ENCODE data around the gene ZNF775. TPM values are rescaled to one million over a fixed set of nuclear protein-coding genes. Genes with fewer than 3 reads are reported as not detected.
A peak's percentile ranks its signal among the peaks of the same experiment; 100 is the strongest.

Gene ZNF775
- total RNA-seq, 1 donor from 2014 or later: 3.6 TPM

DNA sequence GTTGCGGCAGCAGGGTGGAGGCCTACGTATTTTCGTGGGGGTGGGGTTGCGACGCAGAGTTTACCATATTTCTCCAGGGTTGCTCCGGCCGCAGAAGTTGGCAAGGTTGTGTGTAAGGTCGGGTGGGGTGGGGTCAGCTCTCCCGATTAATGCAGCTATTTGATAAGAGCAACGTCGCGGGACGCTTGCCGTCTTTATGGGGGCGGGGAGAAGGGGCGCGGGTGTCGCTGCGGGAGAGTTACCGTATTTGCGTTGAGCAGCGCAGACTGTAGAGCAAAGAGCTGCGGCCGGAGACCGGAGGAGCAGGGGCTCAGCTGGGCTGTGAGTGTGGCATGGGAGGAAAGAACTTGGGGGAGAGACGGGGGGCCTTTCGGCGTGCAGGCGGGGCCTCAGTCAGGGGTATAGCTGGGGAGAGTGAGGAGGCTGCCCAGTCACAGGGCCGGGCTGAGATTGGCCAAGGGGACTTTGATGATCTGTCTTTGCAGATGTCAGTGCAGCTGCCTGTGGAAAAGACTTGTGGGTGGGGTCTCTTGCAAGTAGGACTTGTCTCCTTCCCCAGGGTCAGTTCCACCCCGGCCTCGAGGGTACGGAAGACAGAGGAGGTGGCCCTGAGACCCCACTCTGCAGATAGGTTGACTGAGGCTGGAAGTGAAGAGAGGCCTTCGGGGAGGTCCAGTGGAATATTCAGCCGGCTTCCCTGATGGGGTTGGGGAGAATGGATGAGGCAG is 26.6 kb downstream of the ZNF775 start:
- intact Hi-C loops (cut with DNase I): no loop called here
- ATAC-seq (ENCODE audit: poor library complexity): peak; percentile 59
- no peak for DNase-seq

DNA sequence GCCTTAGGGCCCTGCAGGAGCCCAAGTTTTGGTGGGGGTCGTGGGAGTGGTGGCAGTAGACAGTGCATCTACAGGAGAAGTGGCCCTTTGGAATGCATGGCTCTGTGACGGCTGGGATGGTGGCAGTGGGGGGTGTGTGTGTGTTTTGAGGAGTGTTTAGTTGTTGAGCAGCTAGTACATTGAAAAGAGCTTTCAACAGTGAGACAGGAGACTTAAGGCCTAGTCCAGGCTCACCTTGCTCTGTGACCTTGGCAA is 27.1 kb downstream of the ZNF775 start:
- DNase-seq (no peak), ATAC-seq (ENCODE audit: poor library complexity) (no peak)
- intact Hi-C loops (cut with DNase I): no loop called here

DNA sequence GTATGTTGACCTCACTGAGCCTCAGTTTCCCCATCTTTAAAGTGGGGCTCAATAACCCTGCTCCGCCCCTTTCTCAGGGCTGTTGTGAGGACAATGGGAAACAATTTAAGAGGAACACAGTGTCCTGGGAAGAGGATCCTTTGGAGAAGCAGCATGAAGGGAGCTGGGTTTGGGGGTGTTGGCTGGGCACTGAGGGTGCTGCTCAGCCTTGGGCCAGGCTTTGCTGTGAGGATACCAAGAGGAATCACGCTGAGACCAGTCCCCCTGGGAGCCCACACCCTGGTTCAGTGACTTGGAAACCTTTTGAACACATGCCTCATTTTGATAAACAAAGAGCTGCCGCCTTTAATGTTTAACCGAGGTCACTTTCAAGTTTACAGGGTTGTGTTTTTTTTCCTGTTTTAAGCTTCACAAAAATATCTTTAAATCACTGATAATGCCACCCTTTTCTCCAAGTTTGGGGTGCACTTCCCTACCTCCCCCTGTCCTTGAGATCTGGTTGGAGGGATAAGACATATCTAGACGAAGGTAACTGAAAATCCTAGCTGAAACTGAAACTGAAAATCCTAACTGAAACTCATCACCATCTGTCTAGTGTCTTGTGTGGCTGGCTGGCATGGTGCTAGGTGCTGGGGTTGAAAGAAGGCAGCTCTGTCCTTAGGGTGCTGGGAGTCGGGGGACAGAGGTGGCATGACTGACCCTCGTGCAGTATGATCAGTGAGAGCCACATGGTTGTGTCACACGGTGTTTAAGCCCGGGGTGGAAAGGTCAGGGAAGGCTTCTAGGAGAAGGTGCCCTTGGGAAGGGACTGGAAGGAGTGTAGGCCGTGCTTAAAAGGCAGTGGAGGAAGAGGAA is 27.7 kb downstream of the ZNF775 start:
- DNase-seq: no peak
- intact Hi-C loops (cut with DNase I): no loop called here
- no peak for ATAC-seq (ENCODE audit: poor library complexity)

DNA sequence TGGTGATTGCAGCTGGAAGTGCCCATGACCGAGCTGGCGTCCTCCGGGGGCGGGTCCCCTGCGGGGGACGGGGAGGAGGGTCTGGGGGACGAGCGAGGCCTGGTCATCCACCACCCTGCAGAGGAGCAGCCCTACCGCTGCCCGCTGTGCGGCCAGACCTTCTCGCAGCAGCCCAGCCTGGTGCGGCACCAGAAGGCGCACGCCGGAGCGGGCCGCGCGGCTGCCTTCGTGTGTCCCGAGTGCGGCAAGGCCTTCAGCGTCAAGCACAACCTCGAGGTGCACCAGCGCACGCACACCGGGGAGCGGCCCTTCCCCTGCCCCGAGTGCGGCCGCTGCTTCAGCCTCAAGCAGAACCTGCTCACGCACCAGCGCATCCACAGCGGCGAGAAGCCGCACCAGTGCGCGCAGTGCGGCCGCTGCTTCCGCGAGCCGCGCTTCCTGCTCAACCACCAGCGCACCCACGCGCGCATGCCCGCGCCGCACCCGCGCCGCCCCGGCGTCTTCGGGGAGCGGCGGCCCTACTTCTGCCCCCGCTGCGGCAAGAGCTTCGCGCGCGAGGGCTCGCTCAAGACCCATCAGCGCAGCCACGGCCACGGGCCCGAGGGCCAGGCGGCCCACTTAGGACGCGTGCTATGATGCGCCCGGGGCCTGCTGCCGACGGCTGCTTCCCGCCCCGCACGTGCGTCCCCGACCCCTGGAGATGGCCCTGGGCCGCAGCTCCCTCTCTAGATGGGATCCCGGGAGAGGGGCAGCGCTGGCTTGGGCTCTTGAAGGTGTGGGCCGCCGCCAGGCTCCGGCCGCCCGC is 28.7 kb downstream of the ZNF775 start:
- ATAC-seq (ENCODE audit: poor library complexity) (no peak), DNase-seq (no peak)
- intact Hi-C loops (cut with DNase I): no loop called here

DNA sequence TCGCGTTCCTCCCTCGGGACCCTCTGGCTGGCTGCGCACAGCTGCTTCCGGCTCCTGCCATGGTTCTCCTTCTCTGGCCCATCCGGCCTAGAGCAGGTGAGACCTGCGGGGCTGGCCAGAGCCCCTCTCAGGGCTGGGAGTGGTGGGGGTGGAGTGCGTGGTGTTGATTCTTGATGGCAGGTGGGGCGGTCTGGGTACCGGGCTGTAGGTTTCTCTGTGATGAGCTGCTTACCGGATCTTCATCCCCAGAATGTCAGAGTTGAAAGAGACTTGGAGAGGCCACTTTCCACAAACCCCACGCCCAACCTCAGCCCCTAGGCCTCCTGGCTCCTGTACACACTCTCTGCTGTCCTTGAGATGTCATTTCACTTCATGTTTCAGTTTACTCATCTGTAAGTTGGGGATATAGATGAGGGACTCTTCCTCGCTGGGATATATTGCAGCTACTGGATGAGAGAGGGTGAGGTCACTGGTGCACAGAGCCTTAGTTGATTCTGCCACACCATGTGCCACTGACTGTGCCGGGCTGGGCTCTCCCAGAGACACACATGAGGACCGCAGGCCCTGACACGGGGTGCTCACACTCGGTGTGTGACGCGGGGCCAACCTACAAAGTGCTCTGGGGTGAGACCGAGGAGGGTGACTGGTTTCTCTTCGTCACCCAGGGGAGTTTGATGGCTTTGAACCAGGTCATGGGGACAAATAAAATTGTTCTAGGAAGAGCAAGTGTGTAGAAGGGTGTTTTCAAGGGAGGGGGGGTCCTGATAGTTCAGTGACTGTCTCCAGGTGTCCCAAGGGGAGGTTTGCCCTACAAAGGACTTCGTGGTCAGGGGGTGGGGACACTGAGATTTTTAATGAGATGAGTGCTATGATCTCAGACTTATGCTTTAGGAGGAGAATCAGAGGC is 29.5 kb downstream of the ZNF775 start:
- intact Hi-C loops (cut with DNase I): no loop called here
- ATAC-seq (ENCODE audit: poor library complexity) (no peak), DNase-seq (no peak)

DNA sequence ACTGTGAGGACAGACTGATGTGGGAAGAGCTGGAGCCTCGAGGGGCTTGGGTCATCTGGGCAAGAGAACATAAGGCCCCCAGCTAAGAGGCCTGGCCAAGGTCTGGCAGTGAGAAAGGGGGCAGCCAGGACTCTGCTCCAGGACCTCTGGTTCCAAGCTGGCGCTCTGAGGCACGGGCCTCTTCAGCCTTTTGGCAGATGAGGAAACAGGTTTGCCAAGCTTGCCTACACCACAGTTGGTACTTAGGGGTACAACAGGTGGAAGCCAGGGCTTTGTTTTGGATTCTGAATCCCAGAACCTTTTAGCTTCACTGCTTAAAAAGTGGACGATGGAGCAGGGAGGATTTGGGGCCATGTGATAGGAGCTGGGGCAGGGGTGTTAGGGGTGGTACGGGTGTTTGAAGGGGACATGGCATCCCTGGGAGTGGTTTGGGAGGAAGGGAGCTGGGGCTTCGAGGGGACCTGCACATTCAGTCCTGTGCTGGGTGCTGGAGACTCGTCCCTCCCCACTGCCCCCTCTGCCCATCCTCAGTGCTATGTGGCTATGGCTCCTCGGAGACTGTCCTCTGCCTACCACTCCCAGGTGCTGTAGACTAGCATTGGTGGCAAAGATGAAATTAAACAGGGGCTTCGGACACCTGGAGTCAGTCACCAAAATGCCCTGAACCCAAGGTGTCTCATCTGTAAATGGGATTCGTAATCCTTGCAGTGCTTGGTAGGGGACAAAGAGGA is 30.3 kb downstream of the ZNF775 start:
- ATAC-seq (ENCODE audit: poor library complexity) (no peak), DNase-seq (no peak)
- intact Hi-C loops (cut with DNase I): no loop called here

DNA sequence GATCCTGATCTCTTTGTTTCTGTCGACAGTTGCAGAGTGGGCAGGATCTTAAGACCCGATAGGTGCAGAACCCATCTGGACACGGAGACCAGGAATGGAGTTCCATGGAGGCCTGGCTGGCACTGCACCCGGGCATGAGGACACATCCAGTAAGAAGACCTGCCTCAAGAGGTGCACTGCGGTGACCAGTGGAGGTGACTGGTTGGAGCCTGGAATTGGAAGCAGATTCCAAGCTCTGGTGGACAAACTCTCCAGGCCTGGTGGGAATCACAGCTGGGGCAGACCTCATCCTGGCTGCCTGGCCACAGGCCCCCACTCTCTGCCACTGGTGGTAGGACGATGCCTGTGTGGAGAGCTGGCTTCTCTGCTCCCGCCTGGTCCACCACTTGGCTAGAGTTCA is 31.0 kb downstream of the ZNF775 start:
- intact Hi-C loops (cut with DNase I): no loop called here
- ATAC-seq (ENCODE audit: poor library complexity): no peak
- DNase-seq: no peak

DNA sequence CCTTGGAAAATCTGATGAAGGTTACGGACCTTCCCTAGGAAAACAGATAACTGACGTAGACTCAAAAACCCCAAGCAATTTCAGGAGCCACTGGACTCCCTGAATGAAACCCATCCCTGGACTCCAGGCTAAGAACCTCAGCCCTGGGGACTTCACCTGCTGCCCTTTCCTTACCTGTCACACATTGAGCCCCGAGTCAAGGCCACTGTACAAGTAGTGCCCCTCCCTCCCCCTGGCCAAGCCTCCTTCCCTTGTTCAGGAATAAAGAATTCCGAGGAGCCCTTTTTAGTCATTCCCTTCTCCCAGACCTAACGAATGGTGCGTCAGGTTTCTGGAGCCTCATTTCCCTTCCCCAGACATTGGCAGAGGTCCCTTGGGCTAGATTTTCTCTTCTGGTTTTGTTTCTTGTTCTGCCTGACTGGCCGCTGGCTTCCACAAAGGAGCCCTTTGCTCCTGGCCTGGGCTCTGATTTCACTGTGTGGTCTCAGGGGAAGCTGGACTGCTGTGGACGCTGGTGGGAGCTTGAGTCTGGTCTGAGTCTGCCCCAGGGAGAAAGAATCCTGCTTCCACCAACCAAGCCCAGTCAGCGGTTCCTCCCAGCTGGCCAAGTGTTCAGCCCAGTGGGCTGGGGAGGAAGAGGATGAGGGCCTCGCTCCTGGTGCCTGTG is 31.7 kb downstream of the ZNF775 start:
- intact Hi-C loops (cut with DNase I): no loop called here
- ATAC-seq (ENCODE audit: poor library complexity) (no peak), DNase-seq (no peak)

DNA sequence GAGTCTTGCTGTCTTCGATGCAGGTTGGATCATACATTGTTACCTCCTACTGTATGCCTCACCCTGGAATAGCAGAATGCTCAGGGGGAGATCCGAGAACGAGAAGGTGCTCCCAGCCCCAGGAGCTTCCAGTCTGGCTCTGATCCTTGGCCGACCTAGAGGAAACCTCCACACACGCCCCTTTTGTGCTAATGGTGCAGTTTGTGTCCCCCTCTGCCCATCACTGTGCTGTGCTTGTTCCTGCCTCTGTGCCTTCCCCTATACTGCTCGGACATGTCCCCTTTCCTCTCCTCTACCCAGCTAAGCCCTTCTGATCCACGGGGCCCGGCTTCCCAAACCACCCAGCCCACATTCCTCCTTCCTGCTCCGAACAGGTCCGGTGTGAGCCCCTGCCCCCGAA is 32.5 kb downstream of the ZNF775 start:
- ATAC-seq (ENCODE audit: poor library complexity) (no peak), DNase-seq (no peak)
- intact Hi-C loops (cut with DNase I): no loop called here

DNA sequence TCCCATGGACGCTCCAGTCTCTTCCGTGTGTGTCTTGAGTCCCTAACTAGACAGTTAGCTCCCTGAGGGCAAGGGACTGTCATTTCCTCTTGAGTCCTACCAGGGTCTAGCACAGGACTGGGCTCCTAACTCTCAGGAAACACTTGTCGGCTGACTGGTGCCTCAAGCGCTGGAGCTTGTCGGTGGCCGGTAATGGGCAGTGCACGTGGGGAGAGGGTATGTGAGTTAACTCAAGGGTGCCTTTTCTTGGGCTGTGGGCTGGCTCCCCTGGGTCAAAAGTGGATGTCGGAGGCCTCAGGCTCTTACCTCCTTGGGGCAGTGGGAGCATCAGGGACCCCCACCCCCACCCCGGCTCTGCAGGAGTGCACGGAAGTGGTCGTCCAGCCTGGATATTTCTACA is 32.9 kb downstream of the ZNF775 start:
- DNase-seq (no peak), ATAC-seq (ENCODE audit: poor library complexity) (no peak)
- intact Hi-C loops (cut with DNase I): no loop called here

DNA sequence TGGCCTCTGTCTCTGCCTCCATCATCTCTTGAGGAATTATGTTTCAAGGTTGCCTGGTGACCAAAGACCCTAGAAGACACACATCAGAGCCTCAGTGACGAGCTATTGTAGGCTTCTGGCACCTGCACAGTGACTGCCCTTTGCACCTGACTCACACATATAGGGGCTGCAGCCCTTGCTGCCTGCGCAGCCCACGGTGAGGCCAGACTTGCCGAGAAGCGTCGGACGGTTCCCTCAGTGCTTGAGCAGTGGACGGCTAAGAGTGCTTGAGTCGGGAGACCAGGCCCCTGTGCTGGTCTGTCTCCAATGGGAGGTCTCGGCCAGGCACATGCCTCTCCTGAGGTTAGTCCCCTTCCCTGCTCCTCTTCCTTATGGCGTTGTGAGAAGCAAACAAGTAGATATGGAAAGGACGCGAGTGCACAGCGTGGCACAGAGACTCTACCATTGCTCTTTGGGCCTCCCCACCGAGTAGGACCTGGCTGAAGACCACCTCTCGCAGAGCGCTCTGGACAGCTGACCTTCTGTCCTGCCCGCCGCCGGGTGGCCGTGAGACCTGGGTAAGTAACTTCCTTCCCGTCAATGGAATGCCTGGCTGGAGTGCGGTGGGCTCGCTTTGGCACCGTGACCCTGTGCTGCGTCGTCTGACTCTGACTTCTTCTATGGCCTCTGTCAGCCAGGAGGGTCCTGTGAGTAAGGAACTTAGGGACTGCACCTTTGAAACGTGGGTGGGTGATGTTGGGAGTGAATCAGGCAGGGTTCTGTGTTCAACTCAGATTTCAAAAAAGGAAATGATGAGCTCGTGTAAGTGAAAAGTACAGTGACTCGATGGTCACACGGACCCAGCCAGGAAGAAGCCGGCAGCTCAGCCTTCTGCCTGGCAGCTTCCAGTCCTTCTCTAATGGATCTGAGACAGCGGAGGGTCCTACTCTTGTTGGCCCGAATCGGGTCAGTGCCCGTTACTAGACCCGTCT is 33.7 kb downstream of the ZNF775 start:
- DNase-seq (no peak), ATAC-seq (ENCODE audit: poor library complexity) (no peak)
- intact Hi-C loops (cut with DNase I): no loop called here

DNA sequence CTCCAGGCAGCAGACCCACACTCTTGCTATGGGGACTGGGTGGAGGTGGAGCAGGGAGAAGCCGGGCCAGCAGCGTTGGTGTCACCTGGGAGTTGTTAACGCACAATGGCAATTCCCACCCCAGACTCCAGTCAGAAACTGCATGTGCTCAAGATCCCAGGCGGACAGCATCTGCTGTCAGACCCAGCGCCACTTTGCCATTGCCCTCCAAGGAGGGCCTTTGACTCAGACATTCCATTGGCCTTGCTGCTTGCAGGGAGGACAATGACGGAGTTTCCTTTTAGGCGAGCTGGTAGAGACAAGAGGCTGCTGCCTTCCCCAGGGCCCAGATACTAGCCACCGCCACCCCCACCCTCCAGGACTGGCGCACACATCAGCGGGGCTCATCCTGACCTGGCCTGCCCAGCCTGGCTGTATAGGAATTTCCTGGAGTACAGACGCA is 34.5 kb downstream of the ZNF775 start:
- DNase-seq: no peak
- intact Hi-C loops (cut with DNase I): no loop called here
- ATAC-seq (ENCODE audit: poor library complexity): no peak

DNA sequence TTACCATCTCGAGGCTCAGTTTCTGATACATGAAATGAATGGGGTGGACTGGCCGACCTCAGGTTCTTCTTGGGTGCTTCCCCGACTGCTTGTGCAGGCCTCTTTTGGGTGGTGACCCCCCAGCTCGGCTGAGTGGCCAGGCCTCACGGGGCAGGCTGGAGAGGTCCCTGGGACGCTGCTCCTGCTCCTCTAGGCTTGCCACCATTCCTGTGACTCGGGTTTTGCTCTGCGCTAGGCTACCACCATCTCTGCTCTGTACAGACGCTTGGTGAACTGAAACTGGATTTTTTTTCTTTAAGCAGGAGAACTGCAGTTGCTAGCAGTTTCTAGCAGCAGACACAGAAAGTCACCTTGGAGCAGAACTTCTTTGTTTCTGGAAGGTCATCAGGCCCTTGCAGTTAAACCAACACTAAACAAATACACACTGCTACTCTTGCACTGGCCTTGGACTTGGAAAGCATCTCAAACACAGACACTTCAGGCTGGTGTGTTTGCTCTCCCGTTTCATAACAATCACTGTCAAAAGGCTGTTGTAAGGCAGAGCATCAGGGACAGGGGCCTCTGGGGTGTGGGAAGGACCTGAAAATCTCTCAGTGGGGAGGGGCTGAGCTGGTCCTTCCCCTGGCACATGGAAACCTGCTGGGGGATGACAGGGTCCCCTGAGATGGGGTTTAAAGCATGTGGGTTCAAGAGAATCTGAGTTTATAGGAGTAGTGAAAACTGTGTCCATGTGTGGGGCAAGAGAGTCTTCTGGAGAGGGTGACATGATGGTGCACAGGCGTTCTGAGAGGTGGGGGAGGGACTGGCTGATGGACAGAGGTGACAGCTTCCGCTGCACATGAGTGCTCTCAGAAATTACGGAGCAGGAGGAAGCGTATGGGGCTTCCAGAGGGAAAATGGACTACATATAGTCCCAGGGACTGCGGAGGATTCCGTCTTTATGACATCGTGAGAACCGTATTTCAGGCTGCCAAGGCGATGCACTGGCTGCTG is 36.3 kb downstream of the ZNF775 start:
- intact Hi-C loops (cut with DNase I): loop anchor here (5.0 kb wide), 1 partner anchor 58 kb away; no protein-coding TSS in a partner anchor
- DNase-seq (no peak), ATAC-seq (ENCODE audit: poor library complexity) (no peak)

DNA sequence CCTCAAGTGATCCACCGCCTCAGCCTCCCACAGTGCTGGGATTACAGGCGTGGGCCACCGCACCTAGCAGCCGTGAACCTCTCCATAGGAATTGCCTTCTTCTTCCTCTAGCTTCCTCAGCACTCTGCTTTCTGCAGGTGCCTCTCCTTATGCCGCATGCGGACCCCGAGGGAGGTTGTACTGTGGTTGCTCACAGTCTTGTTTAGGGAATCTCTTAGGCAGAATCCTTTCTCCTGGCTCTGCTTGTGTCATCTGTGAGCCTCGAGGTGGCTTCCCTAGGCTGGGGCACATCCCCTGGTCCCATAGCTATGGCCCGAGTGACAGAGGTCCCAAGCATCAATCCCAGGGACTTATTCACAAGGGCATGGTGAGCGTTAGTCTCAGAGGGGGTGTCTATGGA is 38.1 kb downstream of the ZNF775 start:
- ATAC-seq (ENCODE audit: poor library complexity): no peak
- DNase-seq: no peak
- intact Hi-C loops (cut with DNase I): loop anchor here (5.0 kb wide), 1 partner anchor 60 kb away; no protein-coding TSS in a partner anchor

DNA sequence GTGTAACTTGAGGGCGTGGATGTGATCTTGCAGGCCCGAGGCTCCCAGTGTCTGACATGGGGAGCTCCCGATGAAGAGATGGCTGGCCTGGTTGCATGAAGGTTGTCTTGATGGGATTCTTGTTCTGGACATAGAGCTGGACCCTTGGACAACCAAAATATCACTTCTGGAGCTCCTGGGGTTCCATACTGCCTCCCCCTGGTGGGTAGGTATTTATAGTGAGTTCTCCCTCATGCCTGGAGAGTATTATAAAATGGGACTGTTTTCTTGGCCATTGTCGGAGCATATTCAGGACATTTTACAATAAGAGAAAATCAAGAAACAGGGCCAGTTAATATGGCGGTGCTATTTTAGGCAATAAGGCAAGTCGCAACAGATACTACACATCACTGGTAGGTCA is 38.7 kb downstream of the ZNF775 start:
- no peak for ATAC-seq (ENCODE audit: poor library complexity)
- intact Hi-C loops (cut with DNase I): loop anchor here (5.0 kb wide), 1 partner anchor 61 kb away; no protein-coding TSS in a partner anchor
- DNase-seq: no peak
